ELF-1 (cell line): Measurements from ENCODE around the gene TLCD3A.

Experiments used
- DNase-seq: peaks from one replicate; pipeline ENCODE4 v3.0.0-alpha.2; 2016; ENCODE audit warnings: low read depth, low spot score

The TLCD3A gene

GRCh38 chr17:705863-706262 lies 26.5 kb upstream of the TLCD3A start:
- no peak for DNase-seq

GRCh38 chr17:708132-708531 lies 24.3 kb upstream of the TLCD3A start:
- DNase-seq, result no peak

DNA sequence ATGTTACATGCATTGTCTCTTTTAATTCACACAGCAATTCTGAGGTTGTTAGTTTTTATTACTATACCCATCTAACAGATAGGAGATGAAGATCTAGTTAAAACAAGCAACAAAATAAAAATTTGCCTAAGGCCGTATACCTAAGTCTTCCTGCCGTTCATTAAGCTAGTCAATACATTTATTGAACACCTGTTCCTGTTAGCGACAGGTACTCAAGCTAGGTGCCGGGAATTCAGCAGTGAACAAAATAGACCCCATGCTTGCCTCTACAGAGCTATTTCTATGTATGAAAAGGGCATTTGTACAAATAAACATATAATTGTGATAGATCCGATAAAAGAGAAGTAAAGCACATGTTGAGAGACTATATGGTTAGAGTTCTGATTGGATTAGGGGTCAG lies 14.3 kb upstream of the TLCD3A start:
- no peak for DNase-seq

GRCh38 chr17:720706-721539 lies 11.5 kb upstream of the TLCD3A start:
- no peak for DNase-seq

- no peak for DNase-seq
Observed at GRCh38 chr17:721540-721937, 10.9 kb upstream of the TLCD3A start.

DNA sequence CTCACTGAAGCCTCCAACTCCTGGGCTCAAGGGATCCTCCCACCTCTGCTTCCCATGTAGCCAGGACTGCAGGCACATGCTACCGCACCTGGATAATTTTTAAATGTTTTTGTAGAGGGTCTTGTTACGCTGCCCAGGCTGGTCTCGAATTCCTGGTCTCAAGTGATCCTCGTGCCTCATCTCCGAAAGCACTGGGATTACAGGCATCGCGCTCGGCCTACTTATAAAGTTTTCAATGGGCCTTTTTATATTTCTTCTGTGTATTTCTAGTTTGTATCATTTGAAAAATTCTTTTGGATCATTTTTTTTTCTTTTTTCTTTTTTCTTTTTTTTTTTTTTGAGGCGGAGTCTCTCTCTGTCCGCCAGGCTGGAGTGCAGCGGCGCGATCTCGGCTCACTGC lies 7.3 kb upstream of the TLCD3A start:
- no peak for DNase-seq

GRCh38 chr17:725746-726145 lies 6.7 kb upstream of the TLCD3A start:
- peak; percentile 47 for DNase-seq

DNA sequence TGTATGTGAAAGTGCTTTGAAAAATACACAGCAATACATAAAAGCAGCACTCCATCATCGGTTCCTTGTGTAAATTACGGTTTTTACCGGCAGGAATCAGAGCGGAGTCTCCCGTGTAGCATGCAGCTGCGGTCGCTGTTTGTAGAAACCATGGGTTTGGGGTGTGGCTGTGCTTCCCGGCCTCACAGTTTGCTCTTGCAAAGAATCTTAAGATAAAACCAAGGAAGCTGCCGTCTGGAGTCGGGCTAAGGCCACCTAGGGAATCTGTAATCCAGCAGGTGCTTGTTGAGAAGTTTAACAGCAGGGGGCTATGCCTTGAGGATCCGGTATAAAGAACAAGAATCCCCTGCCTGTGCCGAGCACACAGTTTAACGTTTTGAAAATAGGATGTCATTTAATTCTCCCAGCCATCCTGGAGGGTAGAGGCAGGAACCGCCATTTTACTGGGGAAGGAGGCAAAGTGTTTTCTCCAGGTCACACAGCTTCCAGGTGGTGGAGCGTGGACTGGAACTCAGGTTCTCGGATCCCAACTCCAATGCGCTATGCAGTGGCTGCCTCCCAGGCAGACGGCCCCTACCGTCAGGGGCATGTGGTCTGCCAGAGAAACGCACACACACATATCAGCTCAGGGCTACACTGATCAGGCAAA lies 6.0 kb upstream of the TLCD3A start:
- peak; percentile 58 for DNase-seq

DNA sequence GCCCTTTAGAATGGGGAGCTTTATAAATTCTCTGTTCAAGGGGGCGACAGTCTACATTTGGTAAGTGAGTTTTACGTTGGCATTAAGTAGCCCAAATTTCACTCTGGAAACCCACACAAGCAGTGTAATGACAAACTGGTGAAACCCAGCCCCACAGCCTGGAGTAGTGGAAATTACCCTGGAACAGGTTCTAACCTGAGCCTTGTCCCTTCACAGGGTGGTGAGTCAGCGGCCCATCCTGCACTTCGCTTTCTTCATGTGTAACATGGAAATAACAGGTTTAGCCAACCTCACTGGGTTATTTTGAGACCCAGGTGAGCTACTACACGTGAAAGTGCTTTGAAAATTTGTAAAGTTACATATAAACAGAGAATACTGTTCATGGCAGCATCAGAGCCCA lies 3.5 kb upstream of the TLCD3A start:
- no peak for DNase-seq

DNA sequence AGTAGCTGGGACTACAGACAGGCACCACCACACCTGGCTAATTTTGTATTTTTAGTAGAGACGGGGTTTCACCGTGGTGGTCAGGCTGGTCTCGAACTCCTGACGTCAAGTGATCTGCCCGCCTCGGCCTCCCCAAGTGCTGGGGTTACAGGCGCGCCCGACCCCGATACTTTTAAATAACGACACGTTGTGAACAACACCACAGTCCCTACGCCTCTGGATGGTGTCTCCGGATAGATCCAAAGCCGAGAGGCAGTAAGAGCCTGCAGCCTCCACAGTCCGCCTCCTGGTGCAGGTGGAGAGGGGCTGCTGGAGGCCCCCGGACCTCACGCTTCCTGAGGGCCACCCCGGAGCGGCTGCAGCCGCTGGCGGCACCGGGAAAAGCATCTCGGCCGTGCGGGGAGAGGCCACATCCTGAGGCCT lies 741 bp upstream of the TLCD3A start:
- peak; percentile 35 for DNase-seq

DNA sequence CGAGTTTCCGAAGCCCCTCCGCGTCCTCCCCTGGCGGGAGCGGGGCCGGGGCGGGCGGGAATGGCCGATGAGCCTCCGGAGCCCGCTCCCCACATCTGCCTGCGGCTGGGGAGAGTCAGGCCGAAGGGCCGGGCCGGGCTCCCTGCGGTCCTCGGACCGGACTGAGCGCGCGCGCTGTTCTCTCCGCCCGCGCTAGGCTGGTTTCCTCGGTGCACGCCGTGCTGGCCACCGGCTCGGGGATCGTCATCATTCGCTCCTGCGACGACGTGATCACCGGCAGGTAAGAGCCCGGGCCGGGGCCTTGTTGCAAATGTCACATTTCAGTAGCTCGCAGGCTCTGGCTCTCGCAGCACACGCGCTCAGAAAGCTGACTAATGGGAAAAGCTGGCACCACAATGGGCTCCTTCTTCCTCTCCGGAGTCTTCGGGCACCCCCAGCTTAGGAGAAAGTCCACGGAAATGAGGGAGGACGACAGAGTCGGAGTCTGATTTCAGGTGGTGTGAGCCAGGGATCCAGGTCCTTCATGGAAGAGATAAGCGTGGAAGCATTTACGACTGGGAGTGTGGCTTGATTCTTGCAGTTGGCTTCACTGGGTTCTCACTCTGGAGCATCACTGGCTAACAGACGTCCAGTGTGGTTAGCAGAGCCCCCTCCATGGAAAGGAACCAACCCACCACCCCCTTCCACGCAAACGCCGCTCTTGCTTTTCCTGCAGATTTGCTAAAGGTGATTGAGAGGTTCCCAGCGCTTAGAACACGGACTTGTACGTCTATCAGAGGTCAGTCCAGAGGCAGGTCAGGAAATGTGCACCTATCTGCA lies 715 bp downstream of the TLCD3A start:
- DNase-seq, result peak; percentile 49

DNA sequence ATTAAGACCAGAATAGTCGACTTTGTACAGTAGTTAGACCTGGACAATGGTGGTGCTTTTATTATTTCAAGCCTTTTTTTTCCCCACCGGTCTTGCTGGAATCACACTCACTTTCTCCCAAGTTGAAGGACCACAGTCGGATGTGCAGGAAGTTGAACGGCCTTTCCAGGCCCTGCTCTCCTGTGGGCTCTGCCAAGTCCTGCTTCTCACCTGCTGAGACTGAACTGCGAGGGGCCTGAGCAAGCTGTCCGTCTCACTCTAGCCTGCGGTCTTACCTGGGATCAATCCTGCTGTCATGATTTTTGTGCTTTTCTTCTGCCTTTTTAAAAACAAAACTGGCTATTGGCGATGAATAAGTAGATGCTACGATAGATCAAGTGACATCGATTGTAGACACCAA lies 1.3 kb downstream of the TLCD3A start:
- no peak for DNase-seq

DNA sequence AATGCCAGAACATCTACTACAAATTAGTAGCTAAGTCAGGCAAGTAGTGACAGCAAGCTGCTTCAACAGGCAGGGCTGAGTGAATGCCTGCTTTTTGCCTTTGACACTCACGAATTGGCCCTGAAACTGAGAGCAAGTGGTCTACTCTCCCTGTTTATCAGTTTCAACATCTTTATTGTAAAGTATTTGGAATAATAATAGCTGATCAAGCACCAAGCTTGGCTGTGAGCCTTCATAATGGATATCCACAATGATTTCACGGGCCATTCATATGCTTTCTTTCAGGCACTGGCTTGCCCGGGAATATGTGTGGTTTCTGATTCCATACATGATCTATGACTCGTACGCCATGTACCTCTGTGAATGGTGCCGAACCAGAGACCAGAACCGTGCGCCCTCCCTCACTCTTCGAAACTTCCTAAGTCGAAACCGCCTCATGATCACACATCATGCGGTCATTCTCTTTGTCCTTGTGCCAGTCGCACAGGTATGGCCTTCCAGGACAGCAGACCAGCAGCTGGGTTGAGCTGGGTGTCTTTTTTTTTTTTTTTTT lies 5.2 kb downstream of the TLCD3A start:
- no peak for DNase-seq

GRCh38 chr17:740240-741017 lies 8.0 kb downstream of the TLCD3A start:
- DNase-seq, result no peak

GRCh38 chr17:742147-742793 lies 9.9 kb downstream of the TLCD3A start:
- no peak for DNase-seq

DNA sequence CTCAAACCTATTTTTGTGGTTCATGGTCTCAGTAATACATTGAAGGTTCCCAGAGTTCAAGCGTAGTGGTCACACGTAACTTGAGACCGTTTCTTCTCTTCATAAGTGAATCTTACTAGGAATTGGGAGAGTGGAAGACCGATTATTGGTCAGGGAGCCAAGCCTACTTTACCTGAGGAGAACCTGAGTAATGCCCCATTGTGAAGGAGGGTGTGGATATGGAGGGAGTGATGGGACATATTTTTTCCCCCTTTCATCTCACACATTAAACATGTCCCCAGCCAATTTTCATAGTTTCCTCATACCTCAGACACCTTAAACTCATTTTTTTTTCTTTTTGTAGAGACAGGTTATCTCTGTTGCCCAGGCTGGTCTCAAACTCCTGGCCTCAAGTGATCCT lies 10.7 kb downstream of the TLCD3A start:
- DNase-seq, result no peak

DNA sequence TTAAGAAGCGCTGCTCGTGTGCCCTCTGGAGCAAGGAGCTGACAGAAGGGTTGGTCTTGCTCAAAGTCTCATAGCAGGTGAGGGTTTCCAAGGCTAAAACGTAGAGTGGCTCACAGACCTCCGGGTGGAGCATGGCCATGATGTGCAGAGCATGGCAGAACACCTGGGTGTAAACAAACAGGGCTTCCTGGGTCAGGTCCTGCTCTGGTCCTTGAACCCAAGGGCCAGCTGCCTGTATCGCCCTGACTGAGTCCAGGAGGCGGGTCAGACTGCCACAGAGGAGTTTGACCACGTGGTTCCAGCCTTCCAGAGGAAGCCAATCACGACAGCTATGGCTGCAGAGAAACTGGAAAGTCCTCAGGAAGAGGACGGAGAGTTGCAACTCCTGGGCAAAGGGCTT lies 12.5 kb downstream of the TLCD3A start:
- no peak for DNase-seq

DNA sequence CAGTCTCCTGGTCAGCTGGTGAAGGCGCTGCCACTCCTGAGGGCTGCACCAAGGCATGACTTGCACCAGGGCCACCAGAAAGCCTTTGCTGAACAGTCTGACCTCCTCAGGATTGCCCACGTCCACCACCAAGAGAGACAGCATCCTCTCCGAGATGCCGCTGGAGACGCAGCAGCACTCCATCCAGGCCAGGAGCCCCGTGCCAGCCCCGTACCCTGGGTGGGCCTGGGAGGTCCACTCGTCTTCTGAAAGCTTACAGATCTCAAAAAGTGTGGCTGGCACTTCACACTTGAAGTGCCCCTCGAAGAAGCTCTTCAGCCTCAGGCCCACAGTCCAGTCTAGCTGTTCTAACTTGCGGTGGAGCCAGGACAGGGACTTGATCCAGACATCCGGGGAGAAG lies 13.0 kb downstream of the TLCD3A start:
- DNase-seq, result no peak

GRCh38 chr17:746181-746580 lies 13.8 kb downstream of the TLCD3A start:
- DNase-seq, result no peak

- DNase-seq, result no peak
Observed at GRCh38 chr17:746783-747629, 14.6 kb downstream of the TLCD3A start.
